GM18502 (cell line): ENCODE measurements around the gene RNF144A.
"Not testable (repeated sequence)": the region's sequence is repeated elsewhere in the genome, so short reads cannot be mapped to it uniquely, and the experiment has no call there.

ENCODE experiments used
- ATAC-seq: cut with Tn5 transposase; IDR thresholded peaks from one replicate; pipeline ENCODE4 v1.9.1; 2021; ENCODE audit warnings: mild to moderate bottlenecking; ENCODE audit not compliant: unreplicated experiment, poor library complexity

The RNF144A gene

GRCh38 chr2:6927186-6927585, 10.0 kb downstream of the RNF144A start:
- no peak for ATAC-seq

DNA sequence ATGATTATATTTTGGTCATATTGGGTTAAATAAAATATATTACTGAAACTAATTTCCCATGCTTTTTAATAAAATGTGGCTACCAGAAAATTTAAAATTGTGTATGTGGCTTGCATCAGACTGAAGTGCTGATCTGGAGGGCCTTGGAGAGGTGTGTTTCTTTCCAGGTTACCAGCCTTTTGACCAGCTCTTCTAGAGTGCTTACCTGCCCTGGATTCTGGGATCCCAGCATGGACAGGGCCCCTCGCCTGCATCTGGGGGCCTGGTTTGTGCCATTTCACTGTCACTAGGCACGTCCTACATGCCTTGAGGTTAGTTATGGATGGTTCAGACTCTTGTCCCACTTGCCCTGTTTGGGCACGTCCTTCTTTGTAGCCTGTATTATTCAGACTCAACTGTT, 10.5 kb downstream of the RNF144A start:
- no peak for ATAC-seq

- no peak for ATAC-seq
Observed at GRCh38 chr2:6928452-6928851, 11.2 kb downstream of the RNF144A start.

DNA sequence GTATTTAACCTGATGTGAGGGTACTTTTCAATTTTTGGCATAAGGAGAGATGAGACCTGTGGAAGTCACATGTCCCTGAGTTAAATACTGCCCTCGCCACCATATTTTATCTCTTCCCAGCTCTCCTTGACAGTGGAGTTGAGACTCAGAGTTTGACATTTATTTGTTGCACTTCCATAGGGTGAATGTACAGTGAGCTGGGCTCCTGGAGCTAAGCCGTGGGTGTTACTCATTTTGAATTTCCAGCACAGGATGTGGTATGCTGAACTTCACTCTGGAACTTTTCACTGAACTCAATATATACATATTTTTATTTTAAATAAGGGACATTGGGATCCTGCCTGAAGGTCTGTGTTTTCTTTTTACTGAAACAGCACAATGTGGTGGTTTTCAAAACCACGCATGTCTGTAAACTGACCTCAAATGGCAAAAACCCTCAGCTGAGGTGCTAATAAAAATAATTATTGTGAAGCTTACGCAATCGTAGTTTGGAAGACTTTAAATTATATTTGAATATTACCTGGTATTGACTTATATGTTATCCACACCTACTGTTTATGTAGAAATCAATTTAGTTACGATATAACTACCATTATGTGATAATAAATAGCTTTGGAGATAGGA, 12.1 kb downstream of the RNF144A start:
- no peak for ATAC-seq

DNA sequence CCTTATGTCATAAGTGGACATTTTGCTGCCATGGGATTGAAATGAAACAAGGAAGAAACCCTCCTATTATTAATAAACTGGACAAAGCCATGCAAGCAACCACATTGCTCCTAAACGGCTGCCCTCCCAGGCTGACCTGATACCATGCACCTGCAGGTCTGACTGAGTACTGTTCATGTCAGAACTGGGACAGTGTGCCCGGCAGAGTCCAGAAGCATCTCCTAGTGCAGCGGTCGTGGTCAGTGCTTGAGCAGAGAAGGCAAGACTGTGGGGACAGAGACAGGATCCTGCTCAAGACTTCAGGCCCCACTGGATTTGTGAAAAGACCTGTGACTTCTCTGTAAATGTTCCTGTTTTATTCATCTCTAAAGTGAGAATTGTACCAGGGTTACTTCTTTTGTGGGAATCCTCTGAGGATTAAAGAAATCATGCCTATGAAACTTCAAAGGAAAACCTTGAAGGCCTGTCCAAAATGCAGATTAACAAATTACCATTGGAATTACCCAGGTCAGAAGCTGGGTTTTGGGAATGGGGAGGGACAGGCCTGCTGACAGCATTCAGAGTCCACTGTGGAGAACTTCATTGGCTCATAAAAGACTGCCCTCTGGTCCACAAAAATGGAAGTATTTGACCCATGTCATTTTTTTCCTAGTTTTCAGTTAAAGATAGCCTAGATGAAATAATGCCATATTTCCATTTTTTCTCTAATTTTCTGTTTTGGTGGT, 13.9 kb downstream of the RNF144A start:
- no peak for ATAC-seq

DNA sequence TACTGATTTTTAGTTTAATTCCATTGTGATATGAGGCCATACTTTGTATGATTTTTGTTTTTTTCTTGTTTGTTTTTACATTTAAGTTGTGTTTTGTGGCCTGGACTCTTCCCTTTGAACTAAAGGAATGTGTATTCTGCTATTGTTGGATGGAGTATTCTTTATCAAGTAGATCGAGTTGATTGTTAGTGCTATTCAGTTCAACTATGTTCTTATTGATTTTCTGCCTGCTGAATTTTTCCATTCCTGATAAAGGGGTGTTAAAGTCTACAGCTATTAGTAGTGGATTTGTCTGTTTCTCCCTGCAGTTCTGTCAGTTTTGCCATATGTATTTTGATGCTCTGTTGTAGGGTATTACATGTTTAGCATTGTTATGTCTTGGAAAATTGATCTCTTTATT, 14.5 kb downstream of the RNF144A start:
- ATAC-seq: no peak

GRCh38 chr2:6932206-6932605, 15.0 kb downstream of the RNF144A start:
- ATAC-seq: no peak

DNA sequence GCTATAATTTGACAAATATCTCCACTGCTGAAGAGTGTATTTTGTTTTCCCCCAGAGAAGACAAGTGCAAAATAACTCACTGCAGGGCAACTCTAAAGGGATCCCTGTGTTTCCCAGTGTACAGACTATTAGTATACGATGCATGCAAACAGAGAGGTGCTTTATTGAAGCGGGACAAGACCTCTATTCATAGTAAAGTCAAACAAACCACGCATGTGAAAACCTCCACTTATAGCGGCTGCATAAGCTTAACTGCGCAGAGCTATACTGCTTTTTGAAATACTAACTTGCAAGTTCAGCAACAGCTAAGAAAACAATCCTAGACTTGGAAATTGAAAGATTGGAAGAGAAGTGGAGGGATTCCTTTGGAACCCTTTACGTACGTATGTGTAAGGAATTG, 15.6 kb downstream of the RNF144A start:
- no peak for ATAC-seq

- no peak for ATAC-seq
Observed at GRCh38 chr2:6933911-6934310, 16.7 kb downstream of the RNF144A start.

DNA sequence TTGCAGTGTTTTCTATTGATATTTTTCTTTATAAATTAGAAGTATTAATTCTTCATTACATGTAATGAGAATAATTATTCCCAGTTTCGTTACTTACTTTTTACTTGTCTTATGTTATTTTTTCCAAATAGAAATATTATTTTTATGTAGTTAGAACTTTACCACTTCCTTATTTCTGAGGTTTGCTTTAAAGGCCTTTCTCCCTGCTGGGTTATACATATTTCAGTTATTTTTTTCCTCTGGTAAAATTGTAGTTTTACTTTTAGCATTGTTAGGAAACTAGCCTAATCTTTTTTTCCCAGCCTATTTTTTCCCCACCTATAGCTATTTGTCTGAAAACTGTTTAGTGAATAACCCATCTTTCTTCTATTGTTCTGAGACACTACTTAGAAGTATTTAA, 17.1 kb downstream of the RNF144A start:
- ATAC-seq: no peak

- no peak for ATAC-seq
Observed at GRCh38 chr2:6934758-6935651, 17.8 kb downstream of the RNF144A start.

GRCh38 chr2:6935652-6936020, 18.4 kb downstream of the RNF144A start:
- ATAC-seq: not testable (repeated sequence)

GRCh38 chr2:6937157-6937556, 19.9 kb downstream of the RNF144A start:
- ATAC-seq: no peak

DNA sequence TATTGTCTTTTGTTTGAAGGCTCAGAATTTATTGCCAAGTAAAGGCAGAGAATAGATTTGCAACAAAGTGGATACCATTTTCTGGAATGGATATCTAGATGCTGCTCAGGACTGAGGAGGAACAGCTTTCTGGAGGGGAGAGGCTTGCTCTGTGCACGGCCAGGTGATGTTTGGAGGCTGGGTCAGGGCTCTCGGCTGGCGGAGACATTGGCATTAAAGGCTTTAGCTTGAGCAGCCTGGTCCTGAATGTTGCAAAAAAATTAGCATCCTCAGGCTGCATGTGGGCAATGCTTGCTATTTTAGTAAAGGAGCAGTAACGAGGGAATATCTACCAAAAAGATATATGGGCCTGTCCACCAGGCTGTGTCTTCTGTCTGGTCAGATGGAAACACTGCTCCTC, 20.4 kb downstream of the RNF144A start:
- ATAC-seq: no peak

DNA sequence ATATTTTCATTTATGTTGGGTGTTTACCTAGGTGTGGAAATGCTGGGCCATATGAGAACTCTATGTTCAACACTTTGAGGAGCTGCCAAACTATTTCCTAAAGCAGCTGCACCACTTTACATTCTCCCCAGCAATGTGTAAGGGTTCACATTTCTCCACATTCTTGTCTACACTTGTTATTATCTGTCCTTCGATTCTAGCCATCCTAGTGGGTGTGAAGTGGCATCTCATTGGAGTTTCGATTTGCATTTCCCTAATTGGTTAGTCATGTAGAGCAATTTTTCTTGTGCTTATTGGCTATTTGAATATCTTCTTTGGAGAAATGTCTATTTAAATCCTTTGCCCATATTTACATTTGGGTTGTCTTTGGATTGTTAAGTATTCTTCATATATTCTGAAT, 21.9 kb downstream of the RNF144A start:
- ATAC-seq: no peak

DNA sequence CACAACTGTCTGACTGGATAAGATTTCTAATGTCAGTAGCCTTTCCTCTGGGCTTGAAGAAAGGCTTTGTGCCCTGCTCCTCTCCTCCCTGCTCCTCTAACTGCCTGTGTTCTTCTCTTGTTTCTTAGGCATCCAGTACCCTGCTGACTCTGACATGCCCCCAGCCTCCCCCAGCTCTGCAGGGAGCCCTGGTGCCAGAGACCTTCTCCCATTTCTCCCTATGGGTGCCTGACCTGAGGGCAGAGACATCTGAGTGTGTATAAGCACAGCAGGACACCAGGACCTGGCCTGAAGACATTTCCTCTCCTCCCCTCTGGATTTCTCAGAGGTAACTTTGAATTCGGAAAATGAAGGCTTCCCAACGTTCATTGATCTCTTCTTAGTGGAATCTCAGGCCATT, 23.6 kb downstream of the RNF144A start:
- ATAC-seq: no peak

DNA sequence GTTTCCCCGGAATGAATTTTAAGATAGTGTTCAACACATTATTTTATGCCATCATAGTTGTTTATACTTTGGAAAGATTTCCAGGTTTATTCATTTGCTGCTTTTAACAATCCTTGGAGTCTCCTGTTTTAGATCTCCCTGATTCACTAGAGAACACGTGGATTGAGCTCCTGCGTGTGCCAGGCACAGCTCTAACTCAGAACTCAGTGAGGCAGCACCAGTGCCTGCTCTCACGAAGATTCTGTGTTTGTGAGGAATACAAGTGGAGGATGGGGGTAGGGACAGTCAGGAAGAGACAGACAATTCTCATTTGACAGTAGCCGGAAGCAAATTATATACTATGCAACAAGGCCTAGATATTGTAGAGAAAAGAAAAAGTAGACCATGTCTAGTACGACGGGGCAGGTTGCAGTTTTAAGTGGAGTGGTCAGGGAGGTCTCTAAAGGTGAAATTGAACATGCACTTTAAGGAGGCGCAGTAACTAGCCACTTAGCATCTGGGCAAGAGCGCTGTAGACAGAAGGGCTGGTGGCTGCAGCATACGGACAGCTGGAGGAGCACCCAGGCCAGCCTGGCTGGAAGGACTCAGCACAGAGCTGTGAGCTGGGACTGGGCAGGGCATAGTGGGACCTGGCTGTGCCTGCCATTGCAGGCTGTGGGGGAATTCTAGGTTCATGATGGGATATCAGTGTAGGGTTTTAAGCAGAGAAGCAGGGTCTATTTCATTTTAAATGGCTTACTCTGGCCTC, 24.3 kb downstream of the RNF144A start:
- no peak for ATAC-seq

- ATAC-seq: no peak
Observed at GRCh38 chr2:6942848-6943247, 25.6 kb downstream of the RNF144A start.

DNA sequence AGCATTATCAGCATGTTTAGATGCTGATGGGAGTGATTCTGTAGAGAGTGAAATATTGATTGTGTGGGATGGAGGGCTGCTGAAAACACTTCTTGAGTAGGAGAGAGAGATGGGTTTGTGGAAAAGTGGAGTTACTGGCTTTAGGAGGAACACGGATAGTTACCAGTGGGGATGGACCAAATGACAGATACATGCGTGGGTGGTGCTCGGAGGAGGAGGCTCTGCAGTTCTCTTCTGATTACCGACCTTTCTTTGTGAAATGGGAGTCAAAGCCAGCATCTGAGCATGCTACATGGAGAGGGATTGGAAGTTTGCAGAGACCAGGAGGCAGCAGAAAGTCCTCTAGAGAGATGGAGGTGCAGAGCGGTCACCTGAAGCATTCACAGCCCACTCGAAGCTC, 26.3 kb downstream of the RNF144A start:
- ATAC-seq: no peak

- ATAC-seq: no peak
Observed at GRCh38 chr2:6943971-6944370, 26.8 kb downstream of the RNF144A start.

DNA sequence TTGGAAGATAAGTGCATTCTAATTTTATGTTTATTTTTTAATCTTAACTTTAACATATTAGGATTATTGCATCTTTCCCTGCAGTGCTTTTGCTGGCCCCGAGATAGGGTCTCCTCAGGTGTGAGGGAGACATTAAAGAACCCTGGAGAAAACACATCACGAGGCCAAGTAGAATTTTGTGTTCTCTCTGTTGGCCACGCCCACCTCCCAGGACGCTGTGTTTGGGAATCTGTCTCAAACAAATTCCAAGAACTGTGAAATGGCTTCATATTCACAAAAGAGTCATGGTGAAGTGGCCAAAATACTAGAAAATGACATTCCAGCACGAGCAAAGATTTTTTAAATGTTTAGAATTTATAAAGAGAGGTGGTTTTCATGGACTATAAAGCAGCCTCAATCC, 27.3 kb downstream of the RNF144A start:
- ATAC-seq: no peak
